IMR-90 (cell line): ENCODE results near the gene PLIN4. TPM values are rescaled to one million over a fixed set of nuclear protein-coding genes. Genes with fewer than 3 reads are reported as not detected.

Experiments
- ATAC-seq: fragments of 200-7000 bp; cut with Tn5 transposase; 2 replicates; pipeline ENCODE4 v1.9.1; 2020; ENCODE audit warnings: low read depth, mild to moderate bottlenecking, moderate library complexity
- BruUV-seq: library from RNA; stranded (reverse); fragments of 400-500 nt; replicated peaks from 2 replicates; lab custom pipeline; 2021; lab: Mats Ljungman, UMichigan
- CTCF ChIA-PET: fragments of 300-600 bp; formaldehyde crosslinking; extraction: SDS; loops from one replicate; lab custom pipeline; 2021; ENCODE audit warnings: antibody characterized with exemption; lab: Yijun Ruan, JAX
- POLR2A ChIA-PET: fragments of 300-600 bp; sonication (Branson Sonifier 250); formaldehyde crosslinking; loops from one replicate; lab custom pipeline; 2022; ENCODE audit warnings: antibody characterized with exemption; ENCODE audit not compliant: unreplicated experiment; lab: Charles Lee
- DNase-seq: peaks from one replicate; pipeline ENCODE4 v3.0.0; 2013
- H2AFZ ChIP-seq: replicated peaks from 2 replicates; pipeline ENCODE3; 2013; ENCODE audit warnings: low read length, mild to moderate bottlenecking; ENCODE audit not compliant: poor library complexity
- H2AK5ac ChIP-seq: 2 replicates; pipeline ENCODE4 v1.6.1; 2013; ENCODE audit warnings: low read depth, low read length, inconsistent platforms
- H2AK9ac ChIP-seq: replicated peaks from 2 replicates; pipeline ENCODE3; 2013; ENCODE audit warnings: mild to moderate bottlenecking, low read depth, low read length, moderate library complexity; ENCODE audit not compliant: poor library complexity
- H2BK120ac ChIP-seq: 2 replicates; pipeline ENCODE4 v1.6.1; 2013; ENCODE audit warnings: low read depth, low read length, inconsistent platforms
- H2BK15ac ChIP-seq: 3 replicates; pipeline ENCODE4 v1.6.1; 2013; ENCODE audit warnings: low read depth, low read length, inconsistent platforms
- H2BK20ac ChIP-seq: 2 replicates; pipeline ENCODE4 v1.6.1; 2013; ENCODE audit warnings: low read depth, mild to moderate bottlenecking, inconsistent platforms, low read length, moderate library complexity
- H2BK5ac ChIP-seq: 2 replicates; pipeline ENCODE4 v1.6.1; 2013; ENCODE audit warnings: mild to moderate bottlenecking, low read depth, low read length, inconsistent platforms; ENCODE audit not compliant: poor library complexity, severe bottlenecking
- H3K14ac ChIP-seq: replicated peaks from 2 replicates; pipeline ENCODE4 v1.6.1; 2013; ENCODE audit warnings: low read depth, low read length, inconsistent platforms
- H3K18ac ChIP-seq: 2 replicates; pipeline ENCODE4 v1.6.1; 2013; ENCODE audit warnings: low read depth, low read length, control low read depth
- H3K23ac ChIP-seq: 2 replicates; pipeline ENCODE4 v1.6.1; 2013; ENCODE audit warnings: low read depth, low read length, inconsistent platforms
- H3K27ac ChIP-seq: 2 replicates; pipeline ENCODE4 v1.5.1; 2013; ENCODE audit warnings: mild to moderate bottlenecking, control low read depth, low read length; ENCODE audit not compliant: insufficient read depth
- H3K27me3 ChIP-seq: 2 replicates; pipeline ENCODE4 v1.6.1; 2013; ENCODE audit warnings: low read length; ENCODE audit not compliant: control insufficient read depth, insufficient read depth
- H3K36me3 ChIP-seq: 2 replicates; pipeline ENCODE4 v1.6.1; 2013; ENCODE audit warnings: low read length, mixed read lengths; ENCODE audit not compliant: control insufficient read depth, insufficient read depth
- H3K4ac ChIP-seq: 2 replicates; pipeline ENCODE4 v1.6.1; 2013; ENCODE audit warnings: low read depth, low read length, inconsistent platforms
- H3K4me1 ChIP-seq: 2 replicates; pipeline ENCODE4 v1.6.1; 2013; ENCODE audit warnings: low read length, mixed read lengths; ENCODE audit not compliant: control insufficient read depth, insufficient read depth
- H3K4me2 ChIP-seq: 2 replicates; pipeline ENCODE4 v1.6.1; 2013; ENCODE audit warnings: low read depth, mild to moderate bottlenecking, control low read depth, low read length, moderate library complexity
- H3K4me3 ChIP-seq: 2 replicates; pipeline ENCODE4 v1.5.1; 2013; ENCODE audit warnings: low read depth, mild to moderate bottlenecking, control low read depth, low read length, moderate library complexity; ENCODE audit not compliant: insufficient read depth
- H3K56ac ChIP-seq: 2 replicates; pipeline ENCODE4 v1.6.1; 2013; ENCODE audit warnings: low read length, inconsistent platforms; ENCODE audit not compliant: insufficient read depth; ENCODE audit errors: extremely low read depth
- H3K79me1 ChIP-seq, 2 experiments: 2 replicates each; pipeline ENCODE4 v1.6.1; 2013; ENCODE audit warnings: low read length in 2 of 2, inconsistent platforms in 1 of 2, low read depth in 1 of 2
- H3K9ac ChIP-seq: 2 replicates; pipeline ENCODE4 v1.6.1; 2013; ENCODE audit warnings: low read depth, low read length, control low read depth
- H3K9me1 ChIP-seq: 2 replicates; pipeline ENCODE4 v1.6.1; 2013; ENCODE audit warnings: low read length, inconsistent platforms; ENCODE audit not compliant: insufficient read depth
- H3K9me3 ChIP-seq: 2 replicates; pipeline ENCODE4 v1.6.1; 2013; ENCODE audit warnings: low read length; ENCODE audit not compliant: control insufficient read depth, insufficient read depth
- H4K20me1 ChIP-seq: 2 replicates; pipeline ENCODE4 v1.6.1; 2013; ENCODE audit warnings: low read length, inconsistent platforms; ENCODE audit not compliant: insufficient read depth
- H4K5ac ChIP-seq: 2 replicates; pipeline ENCODE4 v1.6.1; 2013; ENCODE audit warnings: mild to moderate bottlenecking, low read depth, low read length, control low read depth
- H4K8ac ChIP-seq, 2 experiments: 2 replicates each; pipeline ENCODE4 v1.6.1; 2013; ENCODE audit warnings: low read depth in 2 of 2, low read length in 2 of 2, control low read depth in 1 of 2, inconsistent platforms in 1 of 2
- H4K91ac ChIP-seq: 2 replicates; pipeline ENCODE4 v1.6.1; 2013; ENCODE audit warnings: low read depth, low read length, inconsistent platforms; ENCODE audit not compliant: insufficient read depth
- BHLHE40 ChIP-seq: fragments of 150-350 bp; IDR thresholded peaks from 2 replicates; pipeline ENCODE4 v1.6.1; 2016; ENCODE audit warnings: mild to moderate bottlenecking, low read depth, low read length
- CEBPB ChIP-seq: IDR thresholded peaks from 2 replicates; pipeline ENCODE4 v1.6.1; 2012; ENCODE audit warnings: low read depth, low read length, improper control_type of control experiment
- CHD1 ChIP-seq: IDR thresholded peaks from 2 replicates; pipeline ENCODE4 v1.6.1; 2012; ENCODE audit warnings: low read depth, low read length, improper control_type of control experiment
- FOS ChIP-seq: fragments of 150-350 bp; IDR thresholded peaks from 2 replicates; pipeline ENCODE4 v1.6.1; 2016; ENCODE audit warnings: low read depth, low read length
- MAFK ChIP-seq: IDR thresholded peaks from 2 replicates; pipeline ENCODE4 v1.6.1; 2012; ENCODE audit warnings: low read depth, low read length, improper control_type of control experiment
- MAZ ChIP-seq: IDR thresholded peaks from 2 replicates; pipeline ENCODE4 v1.6.1; 2012; ENCODE audit warnings: low read depth, mild to moderate bottlenecking, low read length, improper control_type of control experiment, moderate library complexity, borderline replicate concordance
- MXI1 ChIP-seq: IDR thresholded peaks from 2 replicates; pipeline ENCODE4 v1.6.1; 2012; ENCODE audit warnings: low read depth, mild to moderate bottlenecking, low read length, moderate library complexity, borderline replicate concordance
- NFE2L2 ChIP-seq: fragments of 150-350 bp; IDR thresholded peaks from 2 replicates; pipeline ENCODE4 v1.6.1; 2016; ENCODE audit warnings: low read depth, mild to moderate bottlenecking, low read length
- POLR2A ChIP-seq: IDR thresholded peaks from 2 replicates; pipeline ENCODE4 v1.6.1; 2012; ENCODE audit warnings: mild to moderate bottlenecking, low read depth, low read length
- RAD21 ChIP-seq: IDR thresholded peaks from 2 replicates; pipeline ENCODE4 v1.6.1; 2012; ENCODE audit warnings: low read length, improper control_type of control experiment
- RCOR1 ChIP-seq: IDR thresholded peaks from 2 replicates; pipeline ENCODE4 v1.6.1; 2012; ENCODE audit warnings: mild to moderate bottlenecking, low read length, improper control_type of control experiment; ENCODE audit not compliant: insufficient replicate concordance
- RFX5 ChIP-seq: IDR thresholded peaks from 2 replicates; pipeline ENCODE4 v1.8.0; 2012; ENCODE audit warnings: low read depth, mild to moderate bottlenecking, low read length, moderate library complexity
- SMC3 ChIP-seq: fragments of 150-350 bp; IDR thresholded peaks from 2 replicates; pipeline ENCODE4 v1.6.1; 2016; ENCODE audit warnings: low read depth, mild to moderate bottlenecking, antibody characterized with exemption, low read length, moderate library complexity
- WGBS, 2 experiments: methylation state at CpG; one replicate each; pipeline versions ENCODE4 v1.1.5 to v1.1.7; 2013; ENCODE audit warnings: missing lambda C conversion rate in 2 of 2; ENCODE audit not compliant: insufficient read length in 1 of 2; ENCODE audit errors: extremely low coverage in 2 of 2; 5-methylcytosine and 5-hydroxymethylcytosine counted together
- dilution Hi-C: fragments of 300-500 bp; cut with HindIII; formaldehyde crosslinking; loops from one replicate; pipeline ENCODE4 v1.14.3; 2018; ENCODE audit warnings: low sequenced_read_pairs; ENCODE audit not compliant: unreplicated experiment
- in situ Hi-C: fragments of 300-500 bp; cut with MboI; formaldehyde crosslinking; loops from 3 replicates; pipeline ENCODE4 v1.14.3; 2019; ENCODE audit warnings: low sequenced_read_pairs, inconsistent platforms, mixed read lengths
- intact Hi-C: fragments of 100-400 bp; cut with micrococcal nuclease; formaldehyde crosslinking; loops from 2 replicates; pipeline ENCODE4 v1.10.0; 2022
- polyA plus RNA-seq, 3 experiments: library from polyadenylated mRNA; depleted of rRNA; stranded (reverse); fragments of >200 nt; gene quantifications; 2 replicates each; pipeline ENCODE4 v1.2.3, GENCODE V29; 2012; ENCODE audit warnings: low replicate concordance in 1 of 3
- total RNA-seq: library from RNA; depleted of rRNA; stranded (reverse); fragments of >200 nt; gene quantifications from 2 replicates; pipeline ENCODE4 v1.2.3, GENCODE V29; 2012
- TF ChIP-seq, protein P1 (sequence below): fragments of 150-350 bp; IDR thresholded peaks from 2 replicates; pipeline ENCODE4 v1.6.1; 2016; ENCODE audit warnings: low read depth, mild to moderate bottlenecking, low read length, moderate library complexity, borderline replicate concordance
- TF ChIP-seq, protein P2 (sequence below): fragments of 150-350 bp; IDR thresholded peaks from 2 replicates; pipeline ENCODE4 v1.6.1; 2017; ENCODE audit warnings: mild to moderate bottlenecking, antibody characterized with exemption, low read length, low read depth
- TF ChIP-seq, protein P3 (sequence below): conservative IDR thresholded peaks from 2 replicates; pipeline ENCODE4 v1.5.1; 2012; ENCODE audit warnings: mild to moderate bottlenecking, low read depth, low read length, improper control_type of control experiment

Gene PLIN4
- total and polyA plus RNA-seq, 2 of the 4 experiments (the other 2 are of a cell fraction): under 0.01 to 0.09 TPM

GRCh38 chr19:4522291-4523002, 4.2 kb upstream of the PLIN4 start:
- no peak overlapping the region for H3K27ac ChIP-seq
- H3K4me3 ChIP-seq: no peak overlapping the region
- no peak overlapping the region for H2BK120ac ChIP-seq
- no peak overlapping the region for H3K4me2 ChIP-seq
- peaks cover 9% of the 10 kb centered on the region for H3K4me1 ChIP-seq
- H3K56ac ChIP-seq: no peak overlapping the region
- H3K18ac ChIP-seq: no peak overlapping the region
- no peak overlapping the region for H3K9ac ChIP-seq
- H2AK5ac ChIP-seq: no peak overlapping the region
- H3K9me3 ChIP-seq: no peaks in the 10 kb centered on the region
- H2BK20ac ChIP-seq: no peak overlapping the region
- in situ Hi-C loops: no loop called here
- no peaks in the 10 kb centered on the region for H3K79me1 ChIP-seq
- no peaks in the 10 kb centered on the region for H3K36me3 ChIP-seq
- DNase-seq (no peak), ATAC-seq (no peak)
- no peak overlapping the region for H3K14ac ChIP-seq
- no peak overlapping the region for H4K91ac ChIP-seq
- no peak overlapping the region for H3K23ac ChIP-seq
- WGBS, 2 experiments: 47% methylated on average over 3 of the region's 15 CpGs; no CpG with 5 or more reads in 1 of the 2 experiments
- H4K8ac ChIP-seq: no peak overlapping the region
- no peak overlapping the region for H2AFZ ChIP-seq
- peak overlapping the region; percentile 37 for H2AK9ac ChIP-seq
- CTCF ChIA-PET: interaction anchor here (1.1 kb wide), 1 partner anchor 113 kb away, joined by 6 read pairs; no protein-coding TSS in a partner anchor
- no peaks in the 10 kb centered on the region for H3K9me1 ChIP-seq
- peaks cover 10% of the 10 kb centered on the region; the same call in 1 of the 2 replicates for H3K27me3 ChIP-seq
- POLR2A ChIA-PET: no interaction called here
- no peak overlapping the region for H4K5ac ChIP-seq
- intact Hi-C loops: no loop called here
- dilution Hi-C loops: no loop called here
- H2BK15ac ChIP-seq: no peak overlapping the region
- BruUV-seq: no TSS peak
- H3K4ac ChIP-seq: no peak overlapping the region
- H4K20me1 ChIP-seq: no peaks in the 10 kb centered on the region
- TF ChIP-seq, protein P1, sequence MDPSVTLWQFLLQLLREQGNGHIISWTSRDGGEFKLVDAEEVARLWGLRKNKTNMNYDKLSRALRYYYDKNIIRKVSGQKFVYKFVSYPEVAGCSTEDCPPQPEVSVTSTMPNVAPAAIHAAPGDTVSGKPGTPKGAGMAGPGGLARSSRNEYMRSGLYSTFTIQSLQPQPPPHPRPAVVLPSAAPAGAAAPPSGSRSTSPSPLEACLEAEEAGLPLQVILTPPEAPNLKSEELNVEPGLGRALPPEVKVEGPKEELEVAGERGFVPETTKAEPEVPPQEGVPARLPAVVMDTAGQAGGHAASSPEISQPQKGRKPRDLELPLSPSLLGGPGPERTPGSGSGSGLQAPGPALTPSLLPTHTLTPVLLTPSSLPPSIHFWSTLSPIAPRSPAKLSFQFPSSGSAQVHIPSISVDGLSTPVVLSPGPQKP: no peak
- no peak for TF ChIP-seq POLR2A
- TF ChIP-seq NFE2L2: no peak
- TF ChIP-seq FOS: no peak
- TF ChIP-seq, protein P2, sequence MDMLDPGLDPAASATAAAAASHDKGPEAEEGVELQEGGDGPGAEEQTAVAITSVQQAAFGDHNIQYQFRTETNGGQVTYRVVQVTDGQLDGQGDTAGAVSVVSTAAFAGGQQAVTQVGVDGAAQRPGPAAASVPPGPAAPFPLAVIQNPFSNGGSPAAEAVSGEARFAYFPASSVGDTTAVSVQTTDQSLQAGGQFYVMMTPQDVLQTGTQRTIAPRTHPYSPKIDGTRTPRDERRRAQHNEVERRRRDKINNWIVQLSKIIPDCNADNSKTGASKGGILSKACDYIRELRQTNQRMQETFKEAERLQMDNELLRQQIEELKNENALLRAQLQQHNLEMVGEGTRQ: no peak
- no peak for TF ChIP-seq BHLHE40
- TF ChIP-seq CEBPB: no peak
- TF ChIP-seq RCOR1: no peak
- TF ChIP-seq RFX5: no peak
- TF ChIP-seq CHD1: no peak
- TF ChIP-seq RAD21: no peak
- no peak for TF ChIP-seq MXI1
- no peak for TF ChIP-seq MAFK
- TF ChIP-seq SMC3: no peak
- TF ChIP-seq, protein P3, sequence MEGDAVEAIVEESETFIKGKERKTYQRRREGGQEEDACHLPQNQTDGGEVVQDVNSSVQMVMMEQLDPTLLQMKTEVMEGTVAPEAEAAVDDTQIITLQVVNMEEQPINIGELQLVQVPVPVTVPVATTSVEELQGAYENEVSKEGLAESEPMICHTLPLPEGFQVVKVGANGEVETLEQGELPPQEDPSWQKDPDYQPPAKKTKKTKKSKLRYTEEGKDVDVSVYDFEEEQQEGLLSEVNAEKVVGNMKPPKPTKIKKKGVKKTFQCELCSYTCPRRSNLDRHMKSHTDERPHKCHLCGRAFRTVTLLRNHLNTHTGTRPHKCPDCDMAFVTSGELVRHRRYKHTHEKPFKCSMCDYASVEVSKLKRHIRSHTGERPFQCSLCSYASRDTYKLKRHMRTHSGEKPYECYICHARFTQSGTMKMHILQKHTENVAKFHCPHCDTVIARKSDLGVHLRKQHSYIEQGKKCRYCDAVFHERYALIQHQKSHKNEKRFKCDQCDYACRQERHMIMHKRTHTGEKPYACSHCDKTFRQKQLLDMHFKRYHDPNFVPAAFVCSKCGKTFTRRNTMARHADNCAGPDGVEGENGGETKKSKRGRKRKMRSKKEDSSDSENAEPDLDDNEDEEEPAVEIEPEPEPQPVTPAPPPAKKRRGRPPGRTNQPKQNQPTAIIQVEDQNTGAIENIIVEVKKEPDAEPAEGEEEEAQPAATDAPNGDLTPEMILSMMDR: no peak
- no peak for TF ChIP-seq MAZ
- H2BK5ac ChIP-seq: no peak overlapping the region
